Nephron progenitor cell (in vitro differentiated cells): Measurements from ENCODE around the gene BCL11B.

Experiments
- DNase-seq: peaks from one replicate; pipeline ENCODE4 v3.0.0; 2021
- H3K27ac Mint-ChIP-seq: 2 replicates; pipeline ENCODE4 v1.8.0; 2021; ENCODE audit warnings: mild to moderate bottlenecking, moderate library complexity, mixed read lengths
- H3K27me3 Mint-ChIP-seq: 2 replicates; pipeline ENCODE4 v1.8.0; 2021; ENCODE audit warnings: mild to moderate bottlenecking, low read depth, mixed read lengths; ENCODE audit not compliant: poor library complexity
- H3K36me3 Mint-ChIP-seq: 2 replicates; pipeline ENCODE4 v1.8.0; 2021; ENCODE audit warnings: low read depth, mixed read lengths
- H3K4me1 Mint-ChIP-seq: 2 replicates; pipeline ENCODE4 v1.8.0; 2021; ENCODE audit warnings: mixed read lengths
- H3K4me3 Mint-ChIP-seq: 2 replicates; pipeline ENCODE4 v1.8.0; 2021; ENCODE audit warnings: mild to moderate bottlenecking, moderate library complexity, mixed read lengths
- H3K9me3 Mint-ChIP-seq: 2 replicates; pipeline ENCODE4 v1.8.0; 2021; ENCODE audit warnings: mild to moderate bottlenecking, moderate library complexity, mixed read lengths
- CTCF ChIP-seq: fragments of 200-600 bp; sonication (generic); IDR thresholded peaks from 2 replicates; pipeline ENCODE4 v1.5.0; 2021; ENCODE audit warnings: antibody characterized with exemption

Gene BCL11B

GRCh38 chr14:99282261-99283050 lies 10.5 kb upstream of the BCL11B start:
- Mint-ChIP-seq H3K4me3 (no peak overlapping the region), H3K4me1 (peaks cover 41% of the 10 kb centered on the region), H3K36me3 (no peaks in the 10 kb centered on the region), H3K9me3 (no peaks in the 10 kb centered on the region), H3K27me3 (peaks cover 53% of the 10 kb centered on the region), H3K27ac (no peak overlapping the region)
- no peak for TF ChIP-seq CTCF
- DNase-seq = no peak

GRCh38 chr14:99281396-99281795 lies 9.4 kb upstream of the BCL11B start:
- Mint-ChIP-seq H3K9me3 (no peaks in the 10 kb centered on the region), H3K27me3 (peaks cover 64% of the 10 kb centered on the region), H3K36me3 (no peaks in the 10 kb centered on the region), H3K27ac (no peak overlapping the region), H3K4me1 (peaks cover 42% of the 10 kb centered on the region), H3K4me3 (no peak overlapping the region)
- DNase-seq = peak; percentile 58
- no peak for TF ChIP-seq CTCF

DNA sequence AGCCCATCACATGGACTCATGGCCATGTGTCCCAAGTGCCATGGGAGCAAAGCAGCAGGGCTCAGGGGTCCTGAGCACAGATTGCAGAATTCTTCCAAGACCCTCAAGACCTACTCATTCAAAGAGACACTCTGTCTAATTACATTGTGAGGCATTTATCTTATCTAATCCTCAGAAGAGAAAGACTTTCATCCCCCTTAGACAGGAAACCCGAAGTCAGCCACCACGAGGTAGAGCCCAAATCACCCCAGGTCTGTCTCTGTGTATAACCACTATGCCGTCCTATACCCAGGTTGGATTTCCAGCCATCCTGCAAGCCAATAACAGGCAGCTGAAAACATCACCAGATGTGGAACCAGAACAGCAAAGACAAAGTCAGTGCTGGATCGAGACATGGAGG lies 8.9 kb upstream of the BCL11B start:
- no peak for TF ChIP-seq CTCF
- Mint-ChIP-seq H3K36me3 (no peaks in the 10 kb centered on the region), H3K4me1 (peaks cover 41% of the 10 kb centered on the region), H3K4me3 (no peak overlapping the region), H3K9me3 (no peaks in the 10 kb centered on the region), H3K27ac (no peak overlapping the region), H3K27me3 (peaks cover 69% of the 10 kb centered on the region)
- DNase-seq = no peak

DNA sequence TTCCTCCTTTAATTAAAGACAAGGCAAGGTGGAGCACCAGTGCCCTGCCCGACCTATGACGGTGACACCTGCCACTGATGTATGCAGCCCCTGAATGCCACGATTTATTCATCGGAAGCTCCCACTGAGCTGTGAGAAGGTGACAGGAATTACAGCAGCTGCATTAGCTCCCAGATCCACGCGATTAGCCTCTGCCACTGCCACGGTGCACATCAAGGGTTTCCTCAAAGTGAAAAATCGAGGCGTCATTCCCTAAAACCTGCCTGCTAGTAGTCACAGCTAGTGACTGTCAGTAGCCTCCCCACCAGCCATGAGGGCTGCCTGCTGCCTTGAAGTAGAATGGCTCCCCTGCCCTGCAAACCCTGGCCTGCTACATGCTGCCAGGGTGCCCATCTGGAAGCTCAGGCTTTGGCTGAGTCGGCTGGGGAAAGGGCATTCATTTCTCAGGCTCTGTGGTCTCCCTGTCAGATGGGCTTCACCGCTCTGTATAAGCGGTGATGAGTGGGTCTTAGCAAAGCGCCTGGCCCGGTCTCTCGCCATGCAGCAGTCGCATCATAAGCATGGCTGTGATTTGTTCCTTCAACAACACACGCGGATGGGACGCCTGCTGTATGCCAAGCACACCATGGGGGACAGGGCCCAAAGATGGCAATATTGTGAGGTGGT lies 8.2 kb upstream of the BCL11B start:
- no peaks in the 10 kb centered on the region for H3K36me3 Mint-ChIP-seq
- H3K27me3 Mint-ChIP-seq = peaks cover 71% of the 10 kb centered on the region
- no peak overlapping the region for H3K27ac Mint-ChIP-seq
- H3K4me3 Mint-ChIP-seq = no peak overlapping the region
- no peaks in the 10 kb centered on the region for H3K9me3 Mint-ChIP-seq
- no peak for DNase-seq
- TF ChIP-seq CTCF = no peak
- H3K4me1 Mint-ChIP-seq = peaks cover 35% of the 10 kb centered on the region

DNA sequence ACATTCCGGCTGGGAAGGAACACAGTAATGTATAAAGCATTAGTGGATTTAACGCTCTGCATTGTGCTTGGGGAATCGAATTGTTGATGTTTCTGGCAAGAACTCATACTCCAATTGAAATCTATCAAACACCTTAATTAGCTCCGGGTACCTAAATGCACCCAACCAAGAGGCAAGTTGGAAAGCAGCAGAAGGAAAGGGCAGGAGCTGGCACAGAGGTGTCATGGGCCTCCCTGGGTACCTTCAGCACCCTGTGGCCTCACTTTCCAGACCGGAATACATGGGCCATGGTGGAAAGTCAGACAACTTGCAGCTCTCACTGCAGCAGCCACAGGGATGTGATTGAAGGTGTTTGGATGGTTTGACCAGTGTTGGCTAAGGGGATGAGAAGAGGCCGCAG lies 6.8 kb upstream of the BCL11B start:
- no peak overlapping the region for H3K27ac Mint-ChIP-seq
- peaks cover 28% of the 10 kb centered on the region for H3K4me1 Mint-ChIP-seq
- no peak overlapping the region for H3K4me3 Mint-ChIP-seq
- H3K9me3 Mint-ChIP-seq = no peaks in the 10 kb centered on the region
- H3K36me3 Mint-ChIP-seq = no peaks in the 10 kb centered on the region
- peaks cover 70% of the 10 kb centered on the region for H3K27me3 Mint-ChIP-seq
- no peak for DNase-seq
- no peak for TF ChIP-seq CTCF
